ENCODE measurements around the gene PM20D2.

The PM20D2 gene

DNA sequence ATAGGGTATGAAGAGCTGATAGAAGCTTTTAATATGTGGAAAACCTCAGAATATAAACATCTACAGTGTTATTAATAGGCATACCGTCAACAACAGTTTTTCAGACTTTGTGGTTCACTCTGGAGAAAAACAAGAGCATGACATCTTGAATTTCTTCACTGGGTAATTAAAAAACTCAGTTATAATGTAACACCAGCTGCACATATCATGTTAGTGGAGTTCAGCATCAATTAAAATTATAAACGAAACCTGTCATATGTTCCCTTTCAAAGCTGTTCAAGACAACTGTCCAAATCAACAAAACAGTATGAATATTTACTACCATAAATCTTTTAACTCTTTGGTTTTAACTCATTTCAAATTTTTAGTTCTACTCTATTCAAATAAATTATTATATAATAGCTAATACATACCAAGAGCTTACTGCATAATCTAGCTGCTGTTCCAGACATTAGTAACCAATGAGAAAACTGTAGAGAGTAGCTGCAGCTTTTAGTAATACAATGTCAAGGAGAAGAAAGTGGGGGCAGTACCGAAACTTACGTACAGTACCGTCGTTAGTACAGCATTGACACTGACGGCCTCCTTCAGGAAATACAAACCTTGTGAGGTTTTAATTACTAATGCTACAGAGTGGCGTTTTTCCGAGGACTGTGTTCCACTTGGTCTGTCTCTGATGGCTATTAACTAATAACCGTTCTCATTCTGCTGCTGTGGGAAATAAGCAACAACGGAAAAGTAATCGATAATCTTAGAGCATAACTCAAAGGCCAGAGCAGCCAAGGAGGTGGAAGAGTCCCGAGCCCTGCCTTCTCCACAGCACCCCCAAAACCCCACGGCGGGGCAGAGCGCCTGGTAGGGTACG lies 532 bp upstream of the PM20D2 start:
- peak; percentile 23 for DNase-seq

DNA sequence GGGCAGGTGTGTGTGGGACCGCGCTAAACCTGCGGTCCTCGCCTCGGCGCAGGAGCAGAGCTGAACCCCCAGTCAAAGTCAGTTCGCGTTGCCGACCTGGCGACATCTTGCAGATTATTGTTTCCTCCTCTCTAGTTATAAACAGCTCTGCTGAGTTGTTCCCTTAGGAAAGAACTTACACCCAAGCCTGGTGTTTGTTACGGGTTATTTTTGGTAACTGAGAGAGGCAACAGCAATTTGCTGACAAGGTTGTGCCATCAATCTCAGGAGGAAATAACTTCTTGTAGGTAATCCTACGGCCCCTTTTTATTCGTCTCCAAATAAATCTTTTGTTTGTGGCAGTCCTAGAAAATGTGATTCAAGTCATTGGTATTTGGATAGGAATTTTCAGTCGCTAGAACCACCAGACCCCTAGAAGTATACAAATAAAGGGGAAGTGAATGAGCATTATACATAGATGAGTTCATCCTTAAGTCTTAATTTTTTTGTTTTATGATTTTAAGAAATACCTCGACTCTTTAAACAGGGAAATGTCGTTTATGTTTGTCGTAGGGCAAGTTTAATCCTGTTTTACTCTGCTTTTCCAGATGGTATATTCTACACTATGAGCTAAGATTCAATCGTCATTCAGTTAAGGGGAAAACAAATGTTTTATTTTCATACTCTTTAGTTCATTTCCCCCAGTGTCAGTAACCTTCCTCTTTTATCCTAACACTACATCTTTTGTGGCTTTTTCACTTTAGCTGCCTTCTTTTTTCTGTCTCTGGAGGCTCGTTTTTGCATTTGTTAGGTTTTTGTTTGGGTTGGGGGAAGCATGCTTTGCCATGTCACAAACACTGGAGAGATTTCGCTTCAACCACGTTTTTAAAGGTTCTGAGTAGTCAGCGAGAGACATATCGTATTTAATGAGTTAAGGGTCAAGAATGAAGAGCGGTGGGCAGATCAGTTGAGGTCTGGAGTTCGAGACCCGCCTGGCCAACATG lies 1.2 kb downstream of the PM20D2 start:
- peak; percentile 39 for DNase-seq

DNA sequence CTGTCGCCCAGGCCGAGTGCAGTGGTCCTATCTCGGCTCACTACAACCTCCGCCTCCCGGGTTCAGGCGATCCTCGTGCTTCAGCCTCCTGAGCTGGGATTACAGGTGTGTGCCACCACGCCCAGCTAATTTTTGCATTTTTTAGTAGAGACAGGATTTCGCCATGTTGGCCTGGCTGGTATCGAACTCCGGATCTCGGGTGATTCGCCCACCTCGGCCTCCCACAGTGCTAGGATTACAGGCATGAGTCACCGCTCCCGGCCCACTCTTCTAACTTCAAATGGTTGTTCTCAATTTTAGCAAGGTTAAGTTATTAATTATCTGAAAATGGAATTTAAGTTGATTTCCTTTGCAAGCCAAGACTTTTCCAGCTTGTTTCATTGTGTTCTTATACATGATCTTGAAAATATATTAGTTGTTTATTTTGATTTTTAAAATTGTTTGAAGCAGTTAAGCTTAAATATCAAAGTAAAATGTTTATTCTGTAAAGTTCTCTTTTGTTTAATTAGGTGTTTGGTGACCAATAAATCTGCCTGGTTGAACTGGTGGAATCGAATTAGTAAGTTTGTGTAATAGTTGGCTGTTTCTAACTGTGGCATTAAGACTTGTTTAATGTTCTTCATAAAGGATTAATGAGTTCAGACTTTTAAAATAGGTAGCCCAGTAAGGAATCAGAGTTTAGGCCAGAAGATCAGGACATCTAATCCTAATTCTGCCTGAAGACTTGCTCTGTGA lies 2.3 kb downstream of the PM20D2 start:
- no peak for DNase-seq

DNA sequence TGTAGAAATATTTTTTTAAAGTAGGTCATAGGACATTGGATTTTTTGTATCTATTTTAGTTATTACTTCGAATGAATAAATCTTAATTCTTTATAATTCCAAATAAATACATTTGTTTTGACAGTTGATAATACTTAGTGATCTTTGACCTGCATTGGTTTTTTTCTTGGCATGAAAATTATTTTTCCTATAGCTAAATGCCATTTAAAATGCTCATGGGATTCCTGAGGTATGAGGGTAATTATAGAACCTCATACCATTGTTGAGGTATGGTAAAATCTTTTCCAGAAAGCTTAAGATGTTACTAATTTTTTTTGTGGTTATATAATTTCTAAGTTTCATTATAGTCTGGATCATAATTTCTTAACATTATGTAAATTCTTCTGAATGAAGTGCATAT lies 8.3 kb downstream of the PM20D2 start:
- no peak for DNase-seq

DNA sequence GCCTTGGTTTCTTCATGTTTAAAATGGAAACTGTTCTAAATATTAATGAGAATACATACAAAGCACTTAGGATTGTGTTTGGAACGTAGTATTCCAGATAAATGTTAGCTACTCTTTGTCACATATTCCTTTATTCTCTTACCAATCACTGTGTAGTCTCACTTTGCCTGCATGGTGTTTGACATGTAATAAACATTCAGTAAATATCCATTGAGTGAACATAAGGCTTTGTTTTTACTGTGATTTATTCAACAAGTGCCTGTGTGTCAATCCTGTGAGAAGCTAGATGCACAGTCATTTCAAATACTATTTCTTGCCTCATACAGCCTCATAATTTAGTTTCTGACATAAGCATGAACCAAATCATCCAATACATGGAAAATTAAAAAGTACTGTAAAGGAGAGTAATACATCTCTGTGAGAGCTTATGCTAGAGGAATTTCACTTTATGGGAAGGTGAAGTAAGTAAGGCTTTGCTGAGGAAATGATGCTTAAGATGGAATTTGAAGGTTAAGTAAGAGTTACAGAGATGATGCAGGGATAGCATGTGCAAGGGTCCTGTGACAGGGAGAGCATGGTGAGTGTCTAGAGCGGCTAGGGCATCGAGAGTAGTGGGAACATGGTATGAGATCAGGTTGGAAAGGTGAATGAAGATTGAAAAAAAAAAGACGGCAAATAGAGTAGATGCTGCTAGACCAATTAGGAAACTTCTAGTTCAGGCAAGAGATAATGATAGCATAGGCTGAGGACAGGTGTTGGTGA lies 14.7 kb downstream of the PM20D2 start:
- DNase-seq, result no peak

DNA sequence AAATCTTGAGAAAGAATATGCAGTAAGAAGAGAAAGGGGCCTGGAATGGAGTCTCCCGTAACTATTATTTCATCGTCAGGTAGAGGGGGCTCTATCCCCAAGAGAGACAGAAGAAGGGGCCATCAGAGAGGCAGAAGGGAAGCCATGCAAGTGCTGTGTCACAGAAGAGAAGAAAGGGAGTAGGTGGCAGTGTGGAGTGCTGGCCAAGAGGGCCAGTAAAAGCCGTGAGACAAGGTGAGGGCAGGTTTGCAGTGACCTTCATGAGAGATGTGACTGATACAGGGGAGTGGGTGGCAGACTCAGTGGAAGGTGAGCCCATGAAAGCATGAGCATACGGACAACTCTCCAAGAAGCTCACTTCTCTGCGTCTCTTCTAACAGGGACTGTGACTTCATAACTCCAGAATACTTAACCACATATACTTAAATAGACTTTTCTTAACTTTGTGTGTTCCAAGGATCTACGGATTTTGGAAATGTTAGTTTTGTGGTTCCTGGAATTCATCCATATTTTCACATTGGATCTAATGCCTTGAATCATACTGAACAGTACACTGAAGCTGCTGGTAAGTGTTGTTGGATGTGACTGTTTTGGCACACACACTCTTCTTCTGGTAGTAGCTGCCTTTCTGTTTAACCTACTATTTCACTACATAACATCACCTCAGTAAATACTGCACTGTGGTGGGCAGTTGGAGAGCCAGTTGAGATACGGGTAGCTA lies 15.6 kb downstream of the PM20D2 start:
- DNase-seq, result no peak

DNA sequence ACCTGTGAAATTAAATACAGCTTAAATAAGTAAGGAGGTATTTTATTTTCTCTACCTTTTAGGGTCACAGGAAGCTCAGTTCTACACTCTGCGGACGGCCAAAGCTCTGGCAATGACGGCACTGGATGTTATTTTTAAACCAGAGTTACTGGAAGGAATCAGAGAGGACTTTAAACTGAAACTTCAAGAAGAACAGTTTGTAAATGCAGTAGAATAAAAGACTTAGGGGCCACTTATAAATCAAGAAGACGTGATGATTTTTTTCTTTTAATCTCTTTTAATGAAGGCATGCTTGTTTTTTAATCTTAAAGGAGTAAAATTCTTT lies 16.2 kb downstream of the PM20D2 start:
- DNase-seq, result no peak

DNA sequence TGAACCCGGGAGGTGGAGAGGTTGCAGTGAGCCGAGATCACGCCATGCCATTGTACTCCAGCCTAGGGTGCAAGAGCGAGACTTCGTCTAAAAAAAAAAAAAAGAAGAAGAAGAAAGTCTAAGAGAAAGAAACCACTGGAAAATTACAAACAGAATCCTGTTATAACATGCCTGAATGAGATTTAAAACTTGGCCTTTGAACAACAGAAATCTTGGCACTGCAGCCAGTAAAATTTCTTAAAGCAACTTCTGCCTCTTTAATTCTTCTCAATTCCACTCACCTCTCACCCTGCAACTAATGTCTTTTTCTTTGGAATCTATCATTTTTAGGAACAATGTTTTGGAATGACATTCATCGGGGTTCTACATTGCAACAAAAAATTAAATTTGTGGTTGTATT lies 26.3 kb downstream of the PM20D2 start:
- DNase-seq, result no peak

DNA sequence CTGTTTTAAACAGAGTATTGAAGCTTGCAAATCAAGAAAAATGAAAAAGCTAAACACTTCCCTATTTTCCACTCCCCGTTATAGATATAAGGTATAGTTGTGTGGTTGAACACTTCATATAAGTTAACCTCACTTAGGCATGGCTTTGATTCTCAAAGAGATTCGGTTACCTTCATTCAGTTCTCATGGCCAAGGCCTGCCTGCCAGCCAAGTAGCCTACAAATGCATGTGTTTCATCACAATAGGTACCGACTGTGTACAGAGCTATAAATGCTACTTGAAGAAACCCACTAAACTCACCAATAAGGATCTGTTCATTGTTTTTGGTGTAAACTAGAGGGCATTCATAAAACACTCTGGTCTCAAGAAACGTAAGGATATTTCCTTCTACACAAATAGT lies 27.8 kb downstream of the PM20D2 start:
- no peak for DNase-seq

DNA sequence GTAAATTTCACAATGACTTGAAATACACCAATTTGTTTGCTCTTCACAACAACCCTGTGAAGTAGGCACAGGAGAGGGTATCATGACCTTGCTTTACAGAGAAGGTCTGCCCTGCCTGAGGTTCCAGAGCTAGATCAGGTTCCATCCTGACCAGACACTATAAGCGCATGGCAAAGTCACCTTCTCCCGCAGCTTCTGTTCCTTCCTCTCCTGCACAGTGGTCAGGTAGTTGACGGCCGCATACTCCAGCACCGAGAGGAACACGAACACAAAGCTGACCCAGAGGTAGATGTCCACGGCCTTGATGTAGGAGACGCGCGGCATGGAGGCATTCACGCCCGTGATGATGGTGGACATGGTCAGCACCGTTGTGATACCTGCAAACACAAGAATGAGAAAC lies 34.3 kb downstream of the PM20D2 start:
- DNase-seq, result no peak

DNA sequence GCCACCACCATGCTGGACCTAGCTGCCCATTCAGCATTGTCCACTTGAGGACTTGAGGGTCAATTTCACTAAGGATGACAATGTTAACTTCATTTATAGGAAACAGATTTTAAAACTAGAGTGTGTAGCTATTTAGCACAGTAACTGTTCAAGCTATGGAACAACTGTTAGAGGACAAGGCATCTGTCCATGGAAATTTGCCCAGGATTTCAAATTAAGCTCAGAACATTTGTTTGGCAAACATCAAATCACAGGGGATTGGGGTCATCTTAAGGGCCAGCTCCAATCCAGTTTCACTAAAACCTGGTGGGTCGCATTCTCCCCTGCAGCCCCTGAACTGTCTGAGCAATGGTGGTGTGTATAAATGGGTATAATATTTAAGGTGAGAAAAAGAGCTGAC lies 35.1 kb downstream of the PM20D2 start:
- DNase-seq, result no peak

DNA sequence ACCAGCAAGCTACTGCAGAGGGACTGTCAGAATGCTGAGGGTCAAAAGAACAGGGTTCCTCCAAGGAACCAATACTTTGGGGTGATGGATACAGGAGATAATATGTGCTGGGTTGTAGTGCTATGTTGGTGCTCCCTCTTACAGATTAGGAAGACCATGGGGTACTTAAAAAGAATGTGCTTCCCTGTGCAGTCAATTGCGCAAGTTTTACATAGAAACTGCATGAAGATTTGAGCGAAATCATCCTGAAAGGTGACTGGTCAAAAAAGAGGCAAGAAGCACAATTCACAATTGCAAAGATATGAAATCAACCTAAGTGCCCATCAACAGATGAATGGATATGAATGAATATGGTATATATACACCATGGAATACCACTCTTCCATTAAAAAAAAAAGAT lies 37.4 kb downstream of the PM20D2 start:
- no peak for DNase-seq

DNA sequence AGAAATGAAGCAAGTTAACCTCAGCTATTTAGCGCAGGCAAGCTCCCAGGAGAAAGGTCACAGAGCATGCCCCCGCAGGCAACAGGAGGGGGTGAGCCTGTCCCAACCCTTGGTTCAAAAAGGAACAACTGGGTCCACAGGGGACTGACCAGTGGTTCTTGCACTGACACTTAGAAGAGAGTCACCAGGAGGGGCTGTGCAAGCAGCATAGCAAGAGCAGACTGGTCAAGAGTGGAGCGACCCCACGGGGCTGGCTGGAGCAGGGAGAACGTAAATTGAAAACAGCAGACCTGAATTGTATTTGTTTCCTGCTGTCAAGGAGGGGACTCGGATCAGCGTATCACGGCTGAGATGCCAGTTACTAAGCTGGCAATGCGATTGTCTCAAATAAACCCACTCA lies 38.5 kb downstream of the PM20D2 start:
- no peak for DNase-seq

DNA sequence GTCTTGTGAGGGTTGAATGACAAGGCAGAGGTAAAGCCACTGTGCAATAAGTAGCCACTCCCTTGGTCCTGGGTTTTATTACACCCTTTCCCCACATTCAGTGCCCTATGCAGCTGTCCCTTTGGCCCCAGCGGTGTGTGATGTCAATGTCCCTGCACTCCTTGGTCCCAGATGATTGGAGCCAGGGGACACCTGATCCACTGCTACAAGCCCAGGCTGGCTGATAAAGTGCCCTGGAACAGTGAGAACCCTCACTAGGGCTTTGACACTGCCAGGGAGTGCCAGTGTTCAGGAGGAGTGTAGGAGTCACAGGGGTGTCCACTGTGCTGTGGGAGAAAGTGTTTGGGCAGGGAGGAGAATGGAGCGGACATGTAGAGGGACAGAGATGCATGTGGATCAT lies 40.9 kb downstream of the PM20D2 start:
- DNase-seq, result no peak

DNA sequence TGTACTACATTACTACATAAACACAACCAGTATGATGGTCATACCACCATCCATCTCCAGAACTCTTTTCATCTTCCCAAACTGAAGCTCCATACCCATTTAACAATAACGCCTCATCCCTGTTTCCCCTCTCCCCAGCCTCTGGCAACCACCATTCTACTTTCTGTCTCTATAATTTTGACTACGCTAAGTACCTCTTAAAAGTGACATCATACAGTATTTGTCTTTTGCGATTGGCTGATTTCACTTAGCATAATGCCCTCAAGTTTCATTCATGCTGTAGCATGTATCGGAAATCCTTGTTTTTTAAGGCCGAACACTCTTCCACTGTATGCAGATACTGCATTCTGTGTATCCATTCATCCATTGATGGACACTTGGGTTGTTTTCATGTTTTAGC lies 41.6 kb downstream of the PM20D2 start:
- no peak for DNase-seq

DNA sequence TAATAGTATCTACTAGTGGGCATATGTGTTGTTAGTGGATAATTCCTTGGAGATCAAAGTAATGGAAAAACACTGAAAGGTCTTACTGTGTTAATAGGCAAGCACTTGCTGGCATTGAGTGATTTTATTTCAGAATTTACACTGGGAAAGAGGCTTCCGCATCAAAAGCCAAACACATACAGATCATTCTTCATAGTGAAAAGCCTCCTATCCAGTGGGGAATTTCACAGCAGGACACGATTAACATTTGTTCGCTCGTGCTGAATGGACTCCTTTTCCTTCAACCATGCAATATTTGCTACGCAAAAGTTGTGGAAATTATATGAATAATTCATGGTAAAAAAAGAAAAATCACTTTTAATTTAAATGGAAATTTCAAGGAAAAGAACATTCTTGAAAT lies 44.9 kb downstream of the PM20D2 start:
- no peak for DNase-seq

DNA sequence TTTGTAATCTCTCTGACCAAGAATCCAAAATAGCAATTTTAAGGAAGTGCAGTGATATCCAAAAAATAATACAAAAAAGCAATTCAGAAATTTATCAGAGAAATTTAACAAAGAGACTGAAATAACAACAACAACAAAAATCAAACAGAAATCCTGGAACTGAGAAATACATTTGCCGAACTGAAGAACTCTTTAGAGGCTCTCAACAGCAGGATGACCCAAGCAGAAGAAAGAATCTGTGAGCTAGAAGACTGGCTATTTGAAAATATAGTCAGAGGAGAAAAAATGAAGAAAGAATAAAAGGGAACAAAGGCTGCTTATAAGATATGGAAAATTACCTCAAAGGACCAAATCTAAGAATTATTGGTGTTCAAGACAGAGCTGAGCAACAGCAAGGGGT lies 48.7 kb downstream of the PM20D2 start:
- no peak for DNase-seq

DNA sequence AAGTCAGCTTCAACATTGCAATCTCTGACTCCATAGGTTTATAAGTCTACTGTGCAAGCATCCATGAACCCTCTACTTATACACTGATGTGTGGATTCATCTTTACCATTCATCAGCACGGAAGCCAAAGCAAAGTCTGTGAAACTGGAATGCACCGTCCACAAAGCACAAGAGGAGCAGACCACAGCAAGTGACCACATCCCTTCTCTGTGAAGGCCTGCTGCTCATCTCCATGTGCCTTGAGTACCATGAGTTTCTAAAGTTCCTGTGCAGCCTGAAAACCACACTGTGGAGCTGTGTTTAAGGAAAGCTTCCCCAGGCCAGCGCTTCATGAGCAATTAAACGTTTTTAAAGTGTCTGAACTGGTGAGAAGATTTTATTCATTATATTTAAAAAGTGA lies 51.3 kb downstream of the PM20D2 start:
- no peak for DNase-seq

DNA sequence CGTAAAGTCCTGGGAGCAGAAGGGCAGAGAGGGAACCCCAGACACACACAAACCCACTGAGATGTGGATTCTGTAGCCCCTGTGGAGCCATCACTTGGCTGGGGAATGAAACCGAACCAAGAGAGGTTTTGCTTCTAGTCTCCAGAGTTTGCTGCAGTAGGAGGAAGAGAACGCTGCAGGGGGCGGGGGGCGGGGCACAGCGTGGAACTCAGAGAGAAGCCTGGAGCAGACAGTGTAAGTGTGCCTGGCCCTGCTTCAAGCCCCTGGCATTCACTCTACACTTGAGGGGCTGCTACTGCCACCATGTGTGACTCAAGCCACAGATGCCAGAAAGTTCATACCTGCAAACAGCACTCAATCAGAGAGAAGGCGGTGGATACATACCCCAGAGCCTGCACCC lies 52.4 kb downstream of the PM20D2 start:
- DNase-seq, result no peak

DNA sequence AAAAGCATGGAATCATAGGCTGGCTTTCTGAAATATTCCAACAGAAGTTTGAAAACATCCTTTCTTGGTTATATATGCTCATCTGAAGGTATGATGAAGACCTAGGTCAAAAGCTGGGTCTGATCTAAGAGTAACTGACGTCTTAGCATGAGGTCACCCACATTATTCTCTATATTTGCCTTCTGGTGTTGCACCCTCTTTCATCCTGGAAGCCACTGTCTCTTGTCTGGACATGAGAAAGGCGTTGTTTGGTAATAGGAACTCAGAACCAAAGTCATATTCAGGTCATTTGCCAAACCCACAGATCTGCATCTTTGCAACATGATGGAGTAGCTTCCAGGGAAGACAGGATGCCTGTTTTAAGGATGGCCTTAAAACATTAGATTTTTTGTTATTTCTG lies 53.7 kb downstream of the PM20D2 start:
- no peak for DNase-seq

DNA sequence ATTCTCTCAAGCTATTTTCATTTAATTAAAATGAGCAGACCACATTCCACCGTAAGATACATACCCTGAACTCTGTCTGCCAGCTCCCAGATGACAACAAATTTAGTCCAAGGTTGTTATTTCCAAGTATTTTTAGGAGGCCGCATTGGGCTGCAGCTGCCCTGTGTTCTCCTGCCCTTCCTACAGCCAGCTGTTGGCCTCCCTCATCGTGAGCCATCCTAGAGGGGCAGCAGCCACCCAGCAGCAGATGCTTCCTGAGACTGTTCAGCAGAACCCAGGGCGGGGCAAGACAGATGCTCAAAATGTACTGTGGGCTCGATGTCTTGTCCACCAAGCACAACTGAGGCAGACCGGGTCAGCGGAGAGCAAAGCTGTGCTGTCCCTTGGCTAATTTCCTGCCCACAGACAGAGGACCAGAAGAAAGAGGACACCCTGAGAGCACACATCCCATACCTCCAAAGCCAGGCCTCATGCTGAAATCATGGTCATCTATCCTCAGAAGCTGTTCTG lies 54.9 kb downstream of the PM20D2 start:
- DNase-seq, result no peak

DNA sequence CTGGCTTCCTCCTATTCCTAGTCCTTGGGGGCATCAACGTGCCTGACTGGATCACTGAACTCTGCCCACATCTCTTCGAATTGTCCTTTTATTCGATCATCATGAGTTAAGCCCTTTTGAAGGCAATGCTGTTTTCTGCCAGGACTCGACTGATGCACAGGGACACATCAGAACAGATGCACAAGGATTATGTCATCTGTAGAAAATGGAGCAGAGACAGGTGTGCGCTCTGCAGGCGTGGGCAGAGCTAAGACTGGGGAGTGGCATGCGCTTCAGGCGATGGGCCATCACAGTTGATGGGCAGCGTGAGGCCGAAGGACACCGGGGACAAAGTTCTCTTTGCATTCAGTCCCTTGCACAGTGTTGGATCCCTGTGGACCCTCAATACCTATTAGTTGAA lies 58.2 kb downstream of the PM20D2 start:
- no peak for DNase-seq

Data from NCI-H2171 (cell line).